WTC11 (cell line): ENCODE results near the gene STK33. TPM values are rescaled to one million over a fixed set of nuclear protein-coding genes. Genes with fewer than 3 reads are reported as not detected.

Experiments used
- ATAC-seq: fragments of 200-7000 bp; cut with Tn5 transposase; 2 replicates; pipeline ENCODE4 v1.10.0; 2021; ENCODE audit warnings: mild to moderate bottlenecking, moderate library complexity
- CTCF ChIA-PET: fragments of 300-600 bp; sonication (Branson Sonifier 250); formaldehyde crosslinking; loops from one replicate; lab custom pipeline; 2021; ENCODE audit warnings: antibody characterized with exemption; lab: Charles Lee
- POLR2A ChIA-PET: fragments of 350-600 bp; sonication (Branson Sonifier 250); formaldehyde crosslinking; loops from one replicate; lab custom pipeline; 2021; ENCODE audit warnings: antibody characterized with exemption; lab: Charles Lee
- DNase-seq: peaks from one replicate; pipeline ENCODE4 v3.0.0; 2021; ENCODE audit warnings: low spot score
- H3K27ac Mint-ChIP-seq: 2 replicates; pipeline ENCODE4 v1.8.0; 2021; ENCODE audit warnings: mixed read lengths
- H3K27me3 Mint-ChIP-seq: 2 replicates; pipeline ENCODE4 v1.8.0; 2021; ENCODE audit warnings: low read depth, mild to moderate bottlenecking, moderate library complexity, mixed read lengths
- H3K36me3 Mint-ChIP-seq: 2 replicates; pipeline ENCODE4 v1.8.0; 2021; ENCODE audit warnings: mixed read lengths
- H3K4me1 Mint-ChIP-seq: 2 replicates; pipeline ENCODE4 v1.8.0; 2022; ENCODE audit warnings: mixed read lengths
- H3K4me3 Mint-ChIP-seq: 2 replicates; pipeline ENCODE4 v1.8.0; 2021; ENCODE audit warnings: mild to moderate bottlenecking, moderate library complexity, mixed read lengths
- H3K9me3 Mint-ChIP-seq: 2 replicates; pipeline ENCODE4 v1.8.0; 2021; ENCODE audit warnings: mixed read lengths
- CBFB ChIP-seq: sonication (generic); formaldehyde crosslinking; IDR thresholded peaks from 2 replicates; pipeline ENCODE4 v1.8.1; 2022; ENCODE audit warnings: mild to moderate bottlenecking, low read depth, missing genetic modification reagents
- CREM ChIP-seq: sonication (generic); formaldehyde crosslinking; IDR thresholded peaks from 2 replicates; pipeline ENCODE4 v1.8.1; 2022; ENCODE audit warnings: mild to moderate bottlenecking, missing genetic modification reagents, moderate library complexity
- E2F5 ChIP-seq: sonication (generic); formaldehyde crosslinking; IDR thresholded peaks from 2 replicates; pipeline ENCODE4 v1.8.1; 2022; ENCODE audit warnings: mild to moderate bottlenecking, moderate library complexity, missing genetic modification reagents
- ELF4 ChIP-seq: sonication (generic); formaldehyde crosslinking; IDR thresholded peaks from 2 replicates; pipeline ENCODE4 v1.8.1; 2022; ENCODE audit warnings: low read depth, mild to moderate bottlenecking, moderate library complexity, missing genetic modification reagents
- FOXP1 ChIP-seq: sonication (generic); formaldehyde crosslinking; IDR thresholded peaks from 2 replicates; pipeline ENCODE4 v1.8.0; 2022; ENCODE audit warnings: missing genetic modification reagents, mild to moderate bottlenecking, moderate library complexity, borderline replicate concordance
- FOXP4 ChIP-seq: sonication (generic); formaldehyde crosslinking; IDR thresholded peaks from 2 replicates; pipeline ENCODE4 v1.8.0; 2022; ENCODE audit warnings: mild to moderate bottlenecking, missing genetic modification reagents
- NR1H2 ChIP-seq: sonication (generic); formaldehyde crosslinking; IDR thresholded peaks from 2 replicates; pipeline ENCODE4 v1.9.0; 2021; ENCODE audit warnings: mild to moderate bottlenecking, moderate library complexity, missing genetic modification reagents
- TEAD1 ChIP-seq: sonication (generic); formaldehyde crosslinking; IDR thresholded peaks from 2 replicates; pipeline ENCODE4 v1.8.0; 2022; ENCODE audit warnings: mild to moderate bottlenecking, missing genetic modification reagents
- ZBTB21 ChIP-seq: sonication (generic); formaldehyde crosslinking; IDR thresholded peaks from 2 replicates; pipeline ENCODE4 v1.8.1; 2023; ENCODE audit warnings: mild to moderate bottlenecking, missing genetic modification reagents, borderline replicate concordance
- ZMAT4 ChIP-seq: fragments of 250-450 bp; sonication (Bioruptor Pico); IDR thresholded peaks from 2 replicates; pipeline ENCODE4 v1.9.0; 2021; ENCODE audit warnings: mild to moderate bottlenecking
- ZNF232 ChIP-seq: sonication (generic); formaldehyde crosslinking; IDR thresholded peaks from 2 replicates; pipeline ENCODE4 v1.8.0; 2022; ENCODE audit warnings: mild to moderate bottlenecking, missing genetic modification reagents
- ZNF671 ChIP-seq: fragments of 250-450 bp; sonication (Bioruptor Pico); IDR thresholded peaks from 2 replicates; pipeline ENCODE4 v1.8.0; 2021; ENCODE audit warnings: mild to moderate bottlenecking
- total RNA-seq: library from RNA; stranded (reverse); gene quantifications from 3 replicates; pipeline ENCODE4 v1.2.3, GENCODE V29; 2021
- TF ChIP-seq, protein P1 (sequence below): fragments of 250-450 bp; sonication (Bioruptor Pico); IDR thresholded peaks from 2 replicates; pipeline ENCODE4 v1.8.0; 2021; ENCODE audit warnings: mild to moderate bottlenecking
- TF ChIP-seq, protein P2 (sequence below): sonication (generic); formaldehyde crosslinking; IDR thresholded peaks from 2 replicates; pipeline ENCODE4 v1.8.0; 2023; ENCODE audit warnings: missing genetic modification reagents
- TF ChIP-seq, protein P3 (sequence below): fragments of 250-450 bp; sonication (Bioruptor Pico); IDR thresholded peaks from 2 replicates; pipeline ENCODE4 v1.9.0; 2021; ENCODE audit warnings: mild to moderate bottlenecking, borderline replicate concordance
- TF ChIP-seq, protein P4 (sequence below): sonication (generic); formaldehyde crosslinking; IDR thresholded peaks from 2 replicates; pipeline ENCODE4 v1.8.0; 2023; ENCODE audit warnings: mild to moderate bottlenecking, missing genetic modification reagents

The STK33 gene
- total RNA-seq, 1 experiment from 2014 or later = 13.3 TPM

DNA sequence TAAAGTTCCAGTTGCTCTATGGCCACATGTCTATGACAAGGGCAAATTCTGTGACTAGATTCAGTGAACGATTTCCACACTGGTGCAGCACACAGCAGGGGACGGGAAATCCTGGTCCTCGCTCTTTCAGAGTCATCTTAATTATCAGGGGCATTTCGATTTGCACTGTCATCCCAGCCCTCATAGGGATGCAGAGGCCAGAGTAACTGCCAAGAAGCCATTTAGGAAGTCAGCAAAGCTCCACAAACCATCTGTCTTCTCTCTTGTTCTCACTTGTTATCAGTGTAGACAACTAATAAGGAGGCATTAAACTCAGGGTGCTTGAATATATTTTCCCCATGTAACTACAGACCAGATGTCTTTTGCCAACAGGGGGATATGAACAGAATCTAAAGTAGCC, 151.7 kb downstream of the STK33 start:
- DNase-seq (no peak), ATAC-seq (no peak)
- TF ChIP-seq FOXP1 (CRISPR knock-in tag) (no peak), CBFB (CRISPR knock-in tag) (no peak), ZMAT4 (CRISPR knock-in tag) (no peak), FOXP4 (CRISPR knock-in tag) (no peak), ZBTB21 (no peak), ZNF671 (CRISPR knock-in tag) (no peak), NR1H2 (CRISPR knock-in tag) (no peak)
- TF ChIP-seq, protein P1, sequence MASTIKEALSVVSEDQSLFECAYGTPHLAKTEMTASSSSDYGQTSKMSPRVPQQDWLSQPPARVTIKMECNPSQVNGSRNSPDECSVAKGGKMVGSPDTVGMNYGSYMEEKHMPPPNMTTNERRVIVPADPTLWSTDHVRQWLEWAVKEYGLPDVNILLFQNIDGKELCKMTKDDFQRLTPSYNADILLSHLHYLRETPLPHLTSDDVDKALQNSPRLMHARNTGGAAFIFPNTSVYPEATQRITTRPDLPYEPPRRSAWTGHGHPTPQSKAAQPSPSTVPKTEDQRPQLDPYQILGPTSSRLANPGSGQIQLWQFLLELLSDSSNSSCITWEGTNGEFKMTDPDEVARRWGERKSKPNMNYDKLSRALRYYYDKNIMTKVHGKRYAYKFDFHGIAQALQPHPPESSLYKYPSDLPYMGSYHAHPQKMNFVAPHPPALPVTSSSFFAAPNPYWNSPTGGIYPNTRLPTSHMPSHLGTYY (CRISPR knock-in tag) = no peak
- Mint-ChIP-seq H3K36me3 (no peaks in the 10 kb centered on the region), H3K27me3 (no peaks in the 10 kb centered on the region), H3K4me1 (peaks cover 4% of the 10 kb centered on the region; the same call in 1 of the 2 replicates), H3K4me3 (no peak overlapping the region), H3K9me3 (no peaks in the 10 kb centered on the region), H3K27ac (no peak overlapping the region)
- CTCF ChIA-PET = no interaction called here
- POLR2A ChIA-PET = no interaction called here

GRCh38 chr11:8440649-8441048, 153.4 kb downstream of the STK33 start:
- Mint-ChIP-seq H3K9me3 (no peaks in the 10 kb centered on the region), H3K27ac (no peak overlapping the region), H3K4me3 (no peak overlapping the region), H3K27me3 (no peaks in the 10 kb centered on the region), H3K36me3 (no peaks in the 10 kb centered on the region), H3K4me1 (peaks cover 4% of the 10 kb centered on the region; the same call in 1 of the 2 replicates)
- TF ChIP-seq E2F5 (CRISPR knock-in tag) (no peak), ZNF232 (CRISPR knock-in tag) (no peak), CREM (CRISPR knock-in tag) (no peak), NR1H2 (CRISPR knock-in tag) (no peak), CBFB (CRISPR knock-in tag) (no peak), TEAD1 (CRISPR knock-in tag) (no peak), FOXP4 (CRISPR knock-in tag) (no peak), ELF4 (no peak)
- TF ChIP-seq, protein P2, sequence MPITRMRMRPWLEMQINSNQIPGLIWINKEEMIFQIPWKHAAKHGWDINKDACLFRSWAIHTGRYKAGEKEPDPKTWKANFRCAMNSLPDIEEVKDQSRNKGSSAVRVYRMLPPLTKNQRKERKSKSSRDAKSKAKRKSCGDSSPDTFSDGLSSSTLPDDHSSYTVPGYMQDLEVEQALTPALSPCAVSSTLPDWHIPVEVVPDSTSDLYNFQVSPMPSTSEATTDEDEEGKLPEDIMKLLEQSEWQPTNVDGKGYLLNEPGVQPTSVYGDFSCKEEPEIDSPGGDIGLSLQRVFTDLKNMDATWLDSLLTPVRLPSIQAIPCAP = no peak
- TF ChIP-seq, protein P3, sequence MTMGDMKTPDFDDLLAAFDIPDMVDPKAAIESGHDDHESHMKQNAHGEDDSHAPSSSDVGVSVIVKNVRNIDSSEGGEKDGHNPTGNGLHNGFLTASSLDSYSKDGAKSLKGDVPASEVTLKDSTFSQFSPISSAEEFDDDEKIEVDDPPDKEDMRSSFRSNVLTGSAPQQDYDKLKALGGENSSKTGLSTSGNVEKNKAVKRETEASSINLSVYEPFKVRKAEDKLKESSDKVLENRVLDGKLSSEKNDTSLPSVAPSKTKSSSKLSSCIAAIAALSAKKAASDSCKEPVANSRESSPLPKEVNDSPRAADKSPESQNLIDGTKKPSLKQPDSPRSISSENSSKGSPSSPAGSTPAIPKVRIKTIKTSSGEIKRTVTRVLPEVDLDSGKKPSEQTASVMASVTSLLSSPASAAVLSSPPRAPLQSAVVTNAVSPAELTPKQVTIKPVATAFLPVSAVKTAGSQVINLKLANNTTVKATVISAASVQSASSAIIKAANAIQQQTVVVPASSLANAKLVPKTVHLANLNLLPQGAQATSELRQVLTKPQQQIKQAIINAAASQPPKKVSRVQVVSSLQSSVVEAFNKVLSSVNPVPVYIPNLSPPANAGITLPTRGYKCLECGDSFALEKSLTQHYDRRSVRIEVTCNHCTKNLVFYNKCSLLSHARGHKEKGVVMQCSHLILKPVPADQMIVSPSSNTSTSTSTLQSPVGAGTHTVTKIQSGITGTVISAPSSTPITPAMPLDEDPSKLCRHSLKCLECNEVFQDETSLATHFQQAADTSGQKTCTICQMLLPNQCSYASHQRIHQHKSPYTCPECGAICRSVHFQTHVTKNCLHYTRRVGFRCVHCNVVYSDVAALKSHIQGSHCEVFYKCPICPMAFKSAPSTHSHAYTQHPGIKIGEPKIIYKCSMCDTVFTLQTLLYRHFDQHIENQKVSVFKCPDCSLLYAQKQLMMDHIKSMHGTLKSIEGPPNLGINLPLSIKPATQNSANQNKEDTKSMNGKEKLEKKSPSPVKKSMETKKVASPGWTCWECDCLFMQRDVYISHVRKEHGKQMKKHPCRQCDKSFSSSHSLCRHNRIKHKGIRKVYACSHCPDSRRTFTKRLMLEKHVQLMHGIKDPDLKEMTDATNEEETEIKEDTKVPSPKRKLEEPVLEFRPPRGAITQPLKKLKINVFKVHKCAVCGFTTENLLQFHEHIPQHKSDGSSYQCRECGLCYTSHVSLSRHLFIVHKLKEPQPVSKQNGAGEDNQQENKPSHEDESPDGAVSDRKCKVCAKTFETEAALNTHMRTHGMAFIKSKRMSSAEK (CRISPR knock-in tag) = no peak
- TF ChIP-seq, protein P4, sequence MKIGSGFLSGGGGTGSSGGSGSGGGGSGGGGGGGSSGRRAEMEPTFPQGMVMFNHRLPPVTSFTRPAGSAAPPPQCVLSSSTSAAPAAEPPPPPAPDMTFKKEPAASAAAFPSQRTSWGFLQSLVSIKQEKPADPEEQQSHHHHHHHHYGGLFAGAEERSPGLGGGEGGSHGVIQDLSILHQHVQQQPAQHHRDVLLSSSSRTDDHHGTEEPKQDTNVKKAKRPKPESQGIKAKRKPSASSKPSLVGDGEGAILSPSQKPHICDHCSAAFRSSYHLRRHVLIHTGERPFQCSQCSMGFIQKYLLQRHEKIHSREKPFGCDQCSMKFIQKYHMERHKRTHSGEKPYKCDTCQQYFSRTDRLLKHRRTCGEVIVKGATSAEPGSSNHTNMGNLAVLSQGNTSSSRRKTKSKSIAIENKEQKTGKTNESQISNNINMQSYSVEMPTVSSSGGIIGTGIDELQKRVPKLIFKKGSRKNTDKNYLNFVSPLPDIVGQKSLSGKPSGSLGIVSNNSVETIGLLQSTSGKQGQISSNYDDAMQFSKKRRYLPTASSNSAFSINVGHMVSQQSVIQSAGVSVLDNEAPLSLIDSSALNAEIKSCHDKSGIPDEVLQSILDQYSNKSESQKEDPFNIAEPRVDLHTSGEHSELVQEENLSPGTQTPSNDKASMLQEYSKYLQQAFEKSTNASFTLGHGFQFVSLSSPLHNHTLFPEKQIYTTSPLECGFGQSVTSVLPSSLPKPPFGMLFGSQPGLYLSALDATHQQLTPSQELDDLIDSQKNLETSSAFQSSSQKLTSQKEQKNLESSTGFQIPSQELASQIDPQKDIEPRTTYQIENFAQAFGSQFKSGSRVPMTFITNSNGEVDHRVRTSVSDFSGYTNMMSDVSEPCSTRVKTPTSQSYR (CRISPR knock-in tag) = no peak
- TF ChIP-seq, protein P1 (CRISPR knock-in tag) = no peak
- ATAC-seq = no peak
- no peak for DNase-seq
- CTCF ChIA-PET = no interaction called here
- POLR2A ChIA-PET = no interaction called here
